Endothelial cell of umbilical vein (primary cell): Measurements from ENCODE around the gene ZSWIM4. TPM values are rescaled to one million over a fixed set of nuclear protein-coding genes. Genes with fewer than 3 reads are reported as not detected.

Experiments used
- BruUV-seq: library from RNA; stranded (reverse); fragments of 400-500 nt; replicated peaks from 2 replicates; lab custom pipeline; 2021; lab: Mats Ljungman, UMichigan
- CTCF ChIA-PET: fragments of 300-600, 350-600 bp; sonication (Branson Sonifier 250); formaldehyde crosslinking; loops from one replicate; lab custom pipeline; 2021; ENCODE audit warnings: antibody characterized with exemption, inconsistent platforms; lab: Charles Lee
- POLR2A ChIA-PET: fragments of 300-600, 350-600 bp; sonication (Branson Sonifier 250); formaldehyde crosslinking; loops from one replicate; lab custom pipeline; 2021; ENCODE audit warnings: antibody characterized with exemption, inconsistent platforms; lab: Charles Lee
- DNase-seq: peaks from one replicate; pipeline ENCODE4 v3.0.0-alpha.2; 2011; ENCODE audit warnings: low read depth, low spot score
- FAIRE-seq: peaks from 2 replicates; lab custom pipeline; 2011; peaks lifted over from hg19 to GRCh38; lab: Jason Lieb, UNC
- H2AFZ ChIP-seq: 2 replicates; pipeline ENCODE4 v1.6.0; 2012; ENCODE audit warnings: low read depth, low read length, control low read depth, inconsistent platforms
- H3K27ac ChIP-seq: 2 replicates; pipeline ENCODE4 v1.5.1; 2011; ENCODE audit warnings: low read depth, mild to moderate bottlenecking, control low read depth, low read length, moderate library complexity; ENCODE audit not compliant: insufficient read depth
- H3K27me3 ChIP-seq, 2 experiments: 2 replicates each; pipeline versions ENCODE4 v1.6.0 to v1.6.1; 2011; ENCODE audit warnings: low read length in 2 of 2, mixed read lengths in 1 of 2; ENCODE audit not compliant: control insufficient read depth in 2 of 2, insufficient read depth in 2 of 2
- H3K36me3 ChIP-seq, 2 experiments: 2 replicates in 1 of 2; 3 replicates in 1 of 2; pipeline ENCODE4 v1.5.1; 2011; ENCODE audit warnings: low read length in 2 of 2, mild to moderate bottlenecking in 1 of 2, moderate library complexity in 1 of 2; ENCODE audit not compliant: control insufficient read depth in 2 of 2, insufficient read depth in 2 of 2; ENCODE audit errors: extremely low read depth in 1 of 2
- H3K4me1 ChIP-seq: 3 replicates; pipeline ENCODE4 v1.5.1; 2011; ENCODE audit warnings: mild to moderate bottlenecking, low read length; ENCODE audit not compliant: control insufficient read depth, insufficient read depth; ENCODE audit errors: extremely low read depth
- H3K4me2 ChIP-seq: 2 replicates; pipeline ENCODE4 v1.6.1; 2011; ENCODE audit warnings: low read length, control low read depth, mixed read lengths; ENCODE audit not compliant: insufficient read depth
- H3K4me3 ChIP-seq, 3 experiments: fragments of 200-600 bp in 1 of 3; sonication (generic), shearing (Covaris generic) in 1 of 3; replicated peaks in 1 of 3; 2 replicates each; pipeline ENCODE4 v1.5.1; 2011 to 2016; ENCODE audit warnings: control low read depth in 3 of 3, low read length in 3 of 3, mild to moderate bottlenecking in 2 of 3, inconsistent platforms in 1 of 3, low read depth in 1 of 3, moderate library complexity in 1 of 3; ENCODE audit not compliant: insufficient read depth in 1 of 3
- H3K79me2 ChIP-seq: 2 replicates; pipeline ENCODE4 v1.6.0; 2012; ENCODE audit warnings: low read length, inconsistent platforms; ENCODE audit not compliant: control insufficient read depth, insufficient read depth
- H3K9ac ChIP-seq: replicated peaks from 2 replicates; pipeline ENCODE3; 2011; ENCODE audit warnings: low read length, control low read depth; ENCODE audit not compliant: insufficient read depth; ENCODE audit errors: extremely low read depth
- H3K9me1 ChIP-seq: replicated peaks from 3 replicates; pipeline ENCODE4 v1.6.0; 2011; ENCODE audit warnings: mild to moderate bottlenecking, low read length; ENCODE audit not compliant: control insufficient read depth, insufficient read depth; ENCODE audit errors: extremely low read depth
- H3K9me3 ChIP-seq: replicated peaks from 2 replicates; pipeline ENCODE4 v1.5.1; 2012; ENCODE audit warnings: low read length, inconsistent platforms; ENCODE audit not compliant: control insufficient read depth, insufficient read depth
- H4K20me1 ChIP-seq: replicated peaks from 2 replicates; pipeline ENCODE3; 2011; ENCODE audit warnings: mild to moderate bottlenecking, low read length; ENCODE audit not compliant: control insufficient read depth, insufficient read depth; ENCODE audit errors: extremely low read depth
- CTCF ChIP-seq, 2 donors: IDR thresholded peaks; 1 replicate in 1 of 2; 2 replicates in 1 of 2; pipeline ENCODE4 v1.5.1; 2011; ENCODE audit warnings: low read length in 2 of 2, mild to moderate bottlenecking in 2 of 2, moderate library complexity in 2 of 2, control low read depth in 1 of 2, inconsistent platforms in 1 of 2, low read depth in 1 of 2; ENCODE audit not compliant: insufficient read depth in 1 of 2; ENCODE audit errors: extremely low read depth in 1 of 2
- EZH2 ChIP-seq: IDR thresholded peaks from 2 replicates; pipeline ENCODE4 v1.6.1; 2012; ENCODE audit warnings: borderline replicate concordance, low read depth, mild to moderate bottlenecking, moderate library complexity, low read length, inconsistent platforms; ENCODE audit not compliant: severe bottlenecking
- FOS ChIP-seq: IDR thresholded peaks from 2 replicates; pipeline ENCODE4 v1.6.1; 2011; ENCODE audit warnings: mild to moderate bottlenecking, low read length, moderate library complexity, borderline replicate concordance; ENCODE audit not compliant: insufficient read depth
- MAX ChIP-seq: IDR thresholded peaks from 2 replicates; pipeline ENCODE4 v1.6.1; 2011; ENCODE audit not compliant: insufficient read depth, insufficient read length
- dilution Hi-C: fragments of 300-500 bp; cut with MboI; formaldehyde crosslinking; loops from one replicate; pipeline ENCODE4 v1.15.0; 2019; ENCODE audit warnings: low sequenced_read_pairs; ENCODE audit not compliant: extremely low pct_ligation_motif_present
- intact Hi-C: fragments of 100-400 bp; cut with micrococcal nuclease; formaldehyde crosslinking; loops from one replicate; pipeline ENCODE4 v1.10.0; 2022
- polyA plus RNA-seq, 4 experiments: library from polyadenylated mRNA; depleted of rRNA in 3 of 4; stranded (reverse) in 3 of 4; unstranded in 1 of 4; fragments of >200 nt; gene quantifications; 2 replicates each; pipeline versions ENCODE4 v1.2.1 to v1.2.3, GENCODE V29; 2011 to 2012; ENCODE audit warnings: missing spikeins in 1 of 4
- total RNA-seq: library from RNA; stranded (reverse); gene quantifications from 2 replicates; pipeline ENCODE4 v1.2.3, GENCODE V29; 2021

The ZSWIM4 gene
- total and polyA plus RNA-seq, 2 donors (not counting 3 experiments of a cell fraction or from before 2014, with no cell fraction given): 12.7 to 26.6 TPM

GRCh38 chr19:13843104-13843921 lies 48.1 kb downstream of the ZSWIM4 start:
- DNase-seq (peak; percentile 59), FAIRE-seq (peak; percentile 69)
- ChIA-PET POLR2A (interaction anchor here (1.0 kb wide), 1 partner anchor 19 kb away, joined by 5 read pairs; no protein-coding TSS in a partner anchor), CTCF (interaction anchor here (1.2 kb wide), 1 partner anchor 19 kb away, joined by 5 read pairs; no protein-coding TSS in a partner anchor)
- dilution Hi-C loops (no loop called here), intact Hi-C loops (no loop called here)
- peak overlapping the region; percentile 26 to 79 (median 36) for H3K4me3 ChIP-seq
- peaks cover 33% of the 10 kb centered on the region for H3K4me1 ChIP-seq
- no peaks in the 10 kb centered on the region for H3K27me3 ChIP-seq
- TF ChIP-seq MAX (no peak), EZH2 (no peak), CTCF (IDR thresholded peaks at IDR 0.05; ENCODE audit: extremely low read depth in 1 of 2, insufficient read depth in 1 of 2, low read depth in 1 of 2, low read length in 2 of 2) (no peak), FOS (no peak)
- peak overlapping the region; percentile 66 for H3K4me2 ChIP-seq
- no peaks in the 10 kb centered on the region for H4K20me1 ChIP-seq
- H2AFZ ChIP-seq: peak overlapping the region; percentile 42
- H3K9me1 ChIP-seq: no peaks in the 10 kb centered on the region
- H3K79me2 ChIP-seq: peaks cover 45% of the 10 kb centered on the region
- H3K9ac ChIP-seq: peak overlapping the region; percentile 86
- peak overlapping the region; percentile 90 for H3K27ac ChIP-seq
- no peaks in the 10 kb centered on the region for H3K9me3 ChIP-seq
- no TSS peak for BruUV-seq
- H3K36me3 ChIP-seq: peaks cover 0 to 1% of the 10 kb centered on the region in 2 experiments
